WI38 (cell line): ENCODE results near the gene CX3CR1.

Experiments
- H3K4me3 ChIP-seq: 2 replicates; pipeline ENCODE4 v1.5.1; 2011; ENCODE audit warnings: low read depth, mild to moderate bottlenecking, control low read depth, low read length
- CTCF ChIP-seq: IDR thresholded peaks from 2 replicates; pipeline ENCODE4 v1.5.1; 2012; ENCODE audit warnings: low read depth, mild to moderate bottlenecking, control low read depth, low read length

The CX3CR1 gene

DNA sequence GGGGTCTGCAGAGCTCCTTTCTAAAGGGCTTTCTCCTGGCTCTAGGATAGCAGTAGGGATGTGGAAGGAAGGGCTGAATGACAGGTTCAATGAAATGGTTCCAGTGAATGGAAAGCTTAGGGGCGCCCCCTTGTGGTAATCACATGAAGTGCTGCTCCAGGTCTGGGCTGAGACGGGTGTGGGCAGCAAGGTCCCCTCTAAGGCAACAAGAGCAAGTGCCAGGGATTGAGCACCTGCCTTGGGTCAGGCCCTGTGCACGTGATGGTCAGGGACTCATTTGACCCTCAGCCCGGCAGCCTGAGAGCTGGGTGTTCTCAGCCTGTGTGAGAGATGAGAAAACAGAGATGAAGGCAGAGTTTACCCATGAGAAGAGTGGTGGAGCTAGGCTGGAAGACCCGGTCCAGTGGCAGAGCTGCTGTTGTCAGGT, 12.1 kb upstream of the CX3CR1 start:
- H3K4me3 ChIP-seq: no peak overlapping the region
- TF ChIP-seq CTCF: peak; percentile 96

- TF ChIP-seq CTCF: no peak
- no peak overlapping the region for H3K4me3 ChIP-seq
Observed at GRCh38 chr3:39290255-39290654, 10.4 kb upstream of the CX3CR1 start.

DNA sequence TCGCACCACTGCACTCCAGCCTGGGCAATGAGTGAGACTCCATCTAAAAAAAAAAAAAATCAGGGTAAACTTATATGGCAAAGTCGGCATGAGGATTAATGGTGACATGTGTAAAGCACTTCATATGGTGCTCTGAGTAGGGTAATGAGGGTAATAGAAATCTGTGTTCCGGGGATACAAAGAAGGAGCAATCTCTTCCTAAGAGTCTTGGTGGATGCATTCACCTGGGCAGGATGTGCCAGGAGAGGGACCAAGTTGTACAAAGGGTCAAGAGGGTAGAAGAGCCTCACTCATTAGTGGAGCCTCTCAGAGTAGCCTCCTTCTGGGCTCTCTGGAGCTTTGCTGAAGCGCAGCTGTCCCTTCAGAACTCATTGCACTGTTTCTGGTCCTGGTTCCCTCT, 9.3 kb upstream of the CX3CR1 start:
- no peak overlapping the region for H3K4me3 ChIP-seq
- no peak for TF ChIP-seq CTCF

DNA sequence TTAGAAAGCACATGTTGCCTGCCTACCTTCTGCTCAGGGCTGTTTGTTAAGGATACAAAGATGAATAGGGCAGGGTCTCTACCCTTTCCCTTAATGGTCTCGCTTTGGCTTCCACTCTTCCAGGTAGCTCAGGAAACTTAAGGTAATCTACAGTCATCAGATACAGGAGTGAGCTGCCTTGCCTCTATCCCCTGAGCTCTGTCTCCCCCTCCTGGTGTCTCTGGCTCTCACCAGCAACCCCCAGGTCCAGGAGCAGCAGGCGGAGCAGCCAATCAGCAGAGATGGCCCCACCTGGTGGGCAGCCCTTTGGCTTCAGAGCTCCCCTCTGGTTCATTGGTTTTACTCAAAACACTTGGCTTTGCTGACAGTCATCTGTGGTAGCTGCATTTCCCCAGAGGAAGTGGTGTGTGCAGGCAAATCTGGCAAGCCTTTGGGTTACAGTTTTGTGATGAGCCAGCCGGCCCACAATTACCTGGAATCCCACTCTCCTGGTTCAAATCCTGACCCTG, 8.5 kb upstream of the CX3CR1 start:
- no peak overlapping the region for H3K4me3 ChIP-seq
- peak; percentile 85 for TF ChIP-seq CTCF

DNA sequence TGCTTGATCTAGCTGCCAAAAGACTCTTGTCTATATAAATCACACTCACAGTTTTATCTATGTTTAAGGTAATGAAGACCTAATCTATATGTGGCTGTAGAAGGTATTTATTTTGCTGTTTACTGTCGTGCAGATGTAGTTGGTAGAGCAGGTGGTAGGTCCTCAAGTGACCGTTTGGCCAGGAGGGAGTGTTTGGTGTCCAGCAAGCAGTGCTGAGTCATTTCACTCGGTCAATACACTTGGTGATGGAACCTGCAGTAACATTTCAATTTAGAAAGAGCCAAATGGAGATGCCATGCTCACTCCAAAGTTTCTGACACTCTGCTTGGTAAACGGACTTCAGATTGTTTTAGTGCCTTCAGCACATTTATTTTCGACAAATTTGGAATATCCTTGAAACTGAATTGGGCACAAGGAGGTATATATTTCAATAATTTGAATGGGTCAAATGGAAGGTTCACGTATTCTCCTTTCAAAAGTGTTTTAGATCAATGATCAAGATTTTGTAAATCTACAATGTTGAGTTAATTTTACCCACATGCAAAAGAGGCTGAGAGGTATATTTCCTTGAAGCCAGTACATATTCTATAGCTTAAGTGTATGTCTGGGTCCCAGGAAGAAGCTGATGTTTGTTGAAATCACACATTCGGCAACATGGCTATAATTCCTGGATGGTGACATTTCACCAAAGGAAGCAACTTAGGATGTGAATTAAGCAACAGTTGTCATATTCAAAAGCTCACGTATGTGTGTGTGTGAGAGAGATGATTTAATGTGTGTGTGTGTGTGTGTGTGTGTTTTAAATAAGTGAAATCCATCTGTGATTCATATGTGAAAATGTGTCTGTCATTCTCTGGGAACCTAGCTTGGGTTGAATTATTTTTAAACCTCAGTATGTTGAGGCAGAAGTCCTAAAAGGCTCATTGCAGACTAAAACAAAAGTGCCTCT, 7.7 kb upstream of the CX3CR1 start:
- H3K4me3 ChIP-seq: no peak overlapping the region
- TF ChIP-seq CTCF: no peak

DNA sequence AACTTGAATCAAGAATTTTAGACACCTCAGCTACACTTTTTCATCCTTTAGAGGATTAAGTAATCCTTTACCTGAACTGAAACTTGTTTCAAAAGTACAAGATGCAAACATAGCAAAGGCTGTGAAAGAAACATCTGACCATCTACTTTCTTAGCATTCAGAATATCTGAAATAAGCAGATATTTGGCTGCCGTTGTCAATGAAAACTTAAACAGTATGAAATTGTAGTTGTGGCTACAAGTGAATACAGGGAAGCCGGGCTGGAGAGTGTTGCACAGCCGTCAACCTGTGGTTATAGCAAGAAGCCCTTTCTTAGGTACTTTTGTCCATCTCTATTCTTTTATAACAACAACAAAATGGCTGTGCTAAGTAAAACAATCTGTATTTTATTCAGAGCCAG, 6.9 kb upstream of the CX3CR1 start:
- TF ChIP-seq CTCF: no peak
- no peak overlapping the region for H3K4me3 ChIP-seq

GRCh38 chr3:39285332-39285731, 5.5 kb upstream of the CX3CR1 start:
- no peak overlapping the region for H3K4me3 ChIP-seq
- TF ChIP-seq CTCF: no peak
